Measurements from ENCODE around the gene TBCD.

TBCD gene

GRCh38 chr17:82800885-82801284 is 49.0 kb downstream of the TBCD start:
- H3K27ac ChIP-seq (ENCODE audit: low read depth, low read length): no peak overlapping the region
- H3K9me3 ChIP-seq (ENCODE audit: low read length): no peaks in the 10 kb centered on the region
- H3K9ac ChIP-seq (ENCODE audit: low read length): no peak overlapping the region
- H3K36me3 ChIP-seq (ENCODE audit: insufficient read depth, low read length): peaks cover 7% of the 10 kb centered on the region
- no peak overlapping the region for H3K4me3 ChIP-seq (ENCODE audit: low read depth in 1 of 2, low read length in 2 of 2)
- no peaks in the 10 kb centered on the region for H3K27me3 ChIP-seq (ENCODE audit: control insufficient read depth in 1 of 2, insufficient read depth in 2 of 2, low read length in 2 of 2)
- peaks cover 3% of the 10 kb centered on the region for H3K4me1 ChIP-seq (ENCODE audit: insufficient read depth, low read length)

DNA sequence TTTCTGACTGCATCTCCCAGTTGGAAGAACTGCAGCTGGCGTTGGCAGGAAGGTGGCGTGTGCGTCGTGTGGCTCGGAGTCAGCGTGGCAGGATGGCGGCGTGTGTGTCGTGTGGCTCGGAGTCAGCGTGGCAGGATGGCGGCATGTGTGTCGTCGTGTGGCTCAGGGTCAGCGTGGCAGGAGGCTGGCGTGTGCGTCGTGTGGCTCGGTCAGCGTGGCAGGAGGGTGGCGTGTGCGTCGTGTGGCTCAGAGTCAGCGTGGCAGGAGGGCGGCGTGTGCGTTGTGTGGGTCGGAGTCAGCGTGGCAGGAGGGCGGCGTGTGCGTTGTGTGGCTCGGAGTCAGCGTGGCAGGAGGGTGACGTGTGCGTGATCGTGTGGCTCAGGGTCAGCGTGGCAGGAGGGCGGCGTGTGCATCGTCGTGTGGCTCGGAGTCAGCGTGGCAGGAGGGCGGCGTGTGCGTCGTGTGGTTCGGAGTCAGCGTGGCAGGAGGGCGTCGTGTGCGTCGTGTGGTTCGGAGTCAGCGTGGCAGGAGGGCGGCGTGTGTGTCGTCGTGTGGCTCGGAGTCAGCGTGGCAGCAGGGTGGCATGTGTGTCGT is 49.6 kb downstream of the TBCD start:
- Histone ChIP-seq H3K27ac (ENCODE audit: low read depth, low read length) (no peak overlapping the region), H3K36me3 (ENCODE audit: insufficient read depth, low read length) (peaks cover 11% of the 10 kb centered on the region), H3K9ac (ENCODE audit: low read length) (no peak overlapping the region), H3K9me3 (ENCODE audit: low read length) (no peaks in the 10 kb centered on the region), H3K4me3 (ENCODE audit: low read depth in 1 of 2, low read length in 2 of 2) (no peak overlapping the region), H3K27me3 (ENCODE audit: control insufficient read depth in 1 of 2, insufficient read depth in 2 of 2, low read length in 2 of 2) (no peaks in the 10 kb centered on the region), H3K4me1 (ENCODE audit: insufficient read depth, low read length) (peaks cover 3% of the 10 kb centered on the region)

DNA sequence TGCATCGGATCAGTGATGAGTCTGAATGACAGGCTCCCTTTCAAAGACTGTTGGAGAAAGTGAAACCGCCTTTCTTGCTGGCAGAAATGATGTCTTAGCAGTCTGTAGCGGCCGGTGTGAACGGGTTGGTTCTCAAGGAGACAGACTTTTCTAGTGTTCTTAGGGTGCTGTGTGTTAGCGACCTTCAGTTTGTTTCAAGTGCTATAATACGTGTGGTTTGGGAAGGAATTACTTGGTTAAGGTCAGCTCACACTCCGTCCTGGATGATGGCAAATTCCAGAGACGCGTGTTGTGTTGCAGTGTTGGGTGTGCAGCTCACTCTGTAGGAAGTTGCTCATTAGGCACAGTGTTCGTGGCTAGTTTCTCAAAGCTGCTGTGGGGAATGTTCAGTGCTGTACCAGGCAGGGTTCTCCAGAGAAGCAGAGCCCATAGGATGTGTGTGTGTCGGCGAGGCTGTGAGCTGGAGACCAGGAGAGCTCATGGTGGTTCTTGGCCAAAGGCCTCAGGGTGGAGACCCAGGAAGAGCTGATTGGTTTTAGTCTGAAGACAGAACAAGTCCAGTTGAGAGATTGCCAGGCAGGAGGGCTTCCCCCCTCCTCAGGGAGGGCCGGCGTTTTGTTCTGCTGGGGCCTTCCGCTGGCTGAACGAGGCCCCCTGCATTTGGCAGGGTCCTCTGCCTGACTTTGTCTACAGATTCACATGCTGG is 50.4 kb downstream of the TBCD start:
- peaks cover 3% of the 10 kb centered on the region for H3K4me1 ChIP-seq (ENCODE audit: insufficient read depth, low read length)
- H3K27ac ChIP-seq (ENCODE audit: low read depth, low read length): no peak overlapping the region
- H3K4me3 ChIP-seq (ENCODE audit: low read depth in 1 of 2, low read length in 2 of 2): no peak overlapping the region
- H3K27me3 ChIP-seq (ENCODE audit: control insufficient read depth in 1 of 2, insufficient read depth in 2 of 2, low read length in 2 of 2): no peaks in the 10 kb centered on the region
- H3K36me3 ChIP-seq (ENCODE audit: insufficient read depth, low read length): peaks cover 11% of the 10 kb centered on the region
- H3K9me3 ChIP-seq (ENCODE audit: low read length): no peaks in the 10 kb centered on the region
- H3K9ac ChIP-seq (ENCODE audit: low read length): no peak overlapping the region

DNA sequence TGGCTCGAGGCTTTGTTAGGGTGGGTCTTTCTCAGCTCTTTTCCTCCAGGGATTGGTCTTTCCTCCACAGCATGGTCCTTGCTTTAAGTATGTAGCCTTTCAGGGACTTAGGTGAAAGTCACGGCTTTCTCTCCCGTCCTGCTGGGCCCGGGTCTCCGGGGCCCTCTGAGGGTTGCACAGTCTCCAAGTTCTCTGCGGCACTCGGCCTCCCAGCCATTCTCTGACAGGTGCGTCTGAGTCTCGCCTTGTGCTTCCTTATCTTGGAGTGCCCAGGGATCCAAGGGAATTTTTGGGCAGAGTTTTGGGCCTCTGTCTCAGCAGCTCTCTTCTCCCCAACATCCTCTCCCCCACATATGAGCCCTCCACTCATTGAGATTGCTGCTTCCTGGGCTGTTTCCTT is 51.3 kb downstream of the TBCD start:
- Histone ChIP-seq H3K27me3 (ENCODE audit: control insufficient read depth in 1 of 2, insufficient read depth in 2 of 2, low read length in 2 of 2) (no peaks in the 10 kb centered on the region), H3K4me3 (ENCODE audit: low read depth in 1 of 2, low read length in 2 of 2) (no peak overlapping the region), H3K36me3 (ENCODE audit: insufficient read depth, low read length) (peaks cover 14% of the 10 kb centered on the region), H3K27ac (ENCODE audit: low read depth, low read length) (no peak overlapping the region), H3K9me3 (ENCODE audit: low read length) (no peaks in the 10 kb centered on the region), H3K9ac (ENCODE audit: low read length) (no peak overlapping the region), H3K4me1 (ENCODE audit: insufficient read depth, low read length) (peaks cover 3% of the 10 kb centered on the region)

GRCh38 chr17:82803606-82804005 is 51.7 kb downstream of the TBCD start:
- peaks cover 3% of the 10 kb centered on the region for H3K4me1 ChIP-seq (ENCODE audit: insufficient read depth, low read length)
- H3K9ac ChIP-seq (ENCODE audit: low read length): no peak overlapping the region
- no peaks in the 10 kb centered on the region for H3K9me3 ChIP-seq (ENCODE audit: low read length)
- peaks cover 14% of the 10 kb centered on the region for H3K36me3 ChIP-seq (ENCODE audit: insufficient read depth, low read length)
- no peaks in the 10 kb centered on the region for H3K27me3 ChIP-seq (ENCODE audit: control insufficient read depth in 1 of 2, insufficient read depth in 2 of 2, low read length in 2 of 2)
- H3K4me3 ChIP-seq (ENCODE audit: low read depth in 1 of 2, low read length in 2 of 2): no peak overlapping the region
- no peak overlapping the region for H3K27ac ChIP-seq (ENCODE audit: low read depth, low read length)

GRCh38 chr17:82804442-82805191 is 52.8 kb downstream of the TBCD start:
- Histone ChIP-seq H3K4me1 (ENCODE audit: insufficient read depth, low read length) (peaks cover 3% of the 10 kb centered on the region), H3K9ac (ENCODE audit: low read length) (no peak overlapping the region), H3K27ac (ENCODE audit: low read depth, low read length) (peak overlapping the region; percentile 58)

DNA sequence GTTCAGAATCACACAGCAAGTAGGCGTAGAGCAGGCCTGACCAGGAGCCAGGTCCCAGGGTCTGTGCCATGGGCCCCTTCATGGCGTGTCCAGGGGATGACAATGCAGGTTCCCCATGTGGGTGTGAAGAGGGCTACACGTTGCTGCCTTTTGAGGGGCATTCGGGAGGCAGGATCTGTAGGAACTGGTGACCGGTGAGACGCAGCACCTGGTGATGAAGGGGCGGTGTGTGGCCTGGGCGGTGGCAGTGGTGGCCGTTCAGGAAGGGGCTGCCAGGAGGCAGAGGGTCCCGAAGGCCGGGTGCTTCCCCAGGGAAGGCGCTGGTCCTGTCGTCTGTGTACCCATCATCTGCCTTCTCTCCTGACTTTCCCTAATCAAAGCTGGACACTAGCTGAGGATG is 53.4 kb downstream of the TBCD start:
- no peak overlapping the region for H3K9ac ChIP-seq (ENCODE audit: low read length)
- no peak overlapping the region for H3K4me3 ChIP-seq (ENCODE audit: low read depth in 1 of 2, low read length in 2 of 2)
- no peaks in the 10 kb centered on the region for H3K27me3 ChIP-seq (ENCODE audit: control insufficient read depth in 1 of 2, insufficient read depth in 2 of 2, low read length in 2 of 2)
- no peak overlapping the region for H3K27ac ChIP-seq (ENCODE audit: low read depth, low read length)
- H3K9me3 ChIP-seq (ENCODE audit: low read length): no peaks in the 10 kb centered on the region
- H3K36me3 ChIP-seq (ENCODE audit: insufficient read depth, low read length): peaks cover 14% of the 10 kb centered on the region
- peaks cover 3% of the 10 kb centered on the region for H3K4me1 ChIP-seq (ENCODE audit: insufficient read depth, low read length)

More at GRCh38 chr17:82804442-82805191, 52.8 kb downstream of the TBCD start:
- Histone ChIP-seq H3K9me3 (ENCODE audit: low read length) (no peaks in the 10 kb centered on the region), H3K36me3 (ENCODE audit: insufficient read depth, low read length) (peaks cover 11% of the 10 kb centered on the region), H3K4me3 (ENCODE audit: low read depth in 1 of 2, low read length in 2 of 2) (no peak overlapping the region), H3K27me3 (ENCODE audit: control insufficient read depth in 1 of 2, insufficient read depth in 2 of 2, low read length in 2 of 2) (no peaks in the 10 kb centered on the region)

GRCh38 chr17:82805823-82806222 is 54.0 kb downstream of the TBCD start:
- Histone ChIP-seq H3K4me3 (ENCODE audit: low read depth in 1 of 2, low read length in 2 of 2) (no peak overlapping the region), H3K4me1 (ENCODE audit: insufficient read depth, low read length) (peaks cover 3% of the 10 kb centered on the region), H3K27ac (ENCODE audit: low read depth, low read length) (no peak overlapping the region), H3K36me3 (ENCODE audit: insufficient read depth, low read length) (peaks cover 17% of the 10 kb centered on the region), H3K9me3 (ENCODE audit: low read length) (no peaks in the 10 kb centered on the region), H3K9ac (ENCODE audit: low read length) (no peak overlapping the region), H3K27me3 (ENCODE audit: control insufficient read depth in 1 of 2, insufficient read depth in 2 of 2, low read length in 2 of 2) (no peaks in the 10 kb centered on the region)

GRCh38 chr17:82806645-82807044 is 54.8 kb downstream of the TBCD start:
- H3K27ac ChIP-seq (ENCODE audit: low read depth, low read length): no peak overlapping the region
- H3K4me3 ChIP-seq (ENCODE audit: low read depth in 1 of 2, low read length in 2 of 2): no peak overlapping the region
- peaks cover 25% of the 10 kb centered on the region for H3K36me3 ChIP-seq (ENCODE audit: insufficient read depth, low read length)

DNA sequence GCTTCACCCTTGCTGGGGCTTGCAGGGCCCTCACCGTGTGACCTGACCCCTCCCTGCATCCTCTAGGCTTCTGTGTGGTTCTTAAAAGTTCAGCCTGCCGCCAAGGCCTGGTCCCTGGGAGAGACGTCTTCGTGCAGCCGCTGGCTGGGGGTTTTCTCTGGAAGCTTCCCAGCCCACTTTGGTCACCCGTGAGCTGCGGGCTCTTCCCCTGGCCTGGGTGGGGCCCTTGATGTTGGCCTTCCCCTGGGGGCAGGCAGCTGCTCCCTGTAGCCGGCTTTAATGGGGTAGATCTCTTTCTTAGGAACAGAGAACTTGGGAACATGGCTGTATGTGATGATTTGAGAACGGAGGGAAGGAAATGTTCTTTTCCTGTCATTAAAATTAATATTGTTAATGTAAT is 55.2 kb downstream of the TBCD start:
- Histone ChIP-seq H3K4me1 (ENCODE audit: insufficient read depth, low read length) (peaks cover 3% of the 10 kb centered on the region), H3K27ac (ENCODE audit: low read depth, low read length) (no peak overlapping the region), H3K9me3 (ENCODE audit: low read length) (no peaks in the 10 kb centered on the region), H3K4me3 (ENCODE audit: low read depth in 1 of 2, low read length in 2 of 2) (no peak overlapping the region), H3K27me3 (ENCODE audit: control insufficient read depth in 1 of 2, insufficient read depth in 2 of 2, low read length in 2 of 2) (no peaks in the 10 kb centered on the region), H3K36me3 (ENCODE audit: insufficient read depth, low read length) (peaks cover 26% of the 10 kb centered on the region), H3K9ac (ENCODE audit: low read length) (no peak overlapping the region)

More at GRCh38 chr17:82806645-82807044, 54.8 kb downstream of the TBCD start:
- Histone ChIP-seq H3K9ac (ENCODE audit: low read length) (no peak overlapping the region), H3K27me3 (ENCODE audit: control insufficient read depth in 1 of 2, insufficient read depth in 2 of 2, low read length in 2 of 2) (no peaks in the 10 kb centered on the region), H3K4me1 (ENCODE audit: insufficient read depth, low read length) (peaks cover 3% of the 10 kb centered on the region), H3K9me3 (ENCODE audit: low read length) (no peaks in the 10 kb centered on the region)

DNA sequence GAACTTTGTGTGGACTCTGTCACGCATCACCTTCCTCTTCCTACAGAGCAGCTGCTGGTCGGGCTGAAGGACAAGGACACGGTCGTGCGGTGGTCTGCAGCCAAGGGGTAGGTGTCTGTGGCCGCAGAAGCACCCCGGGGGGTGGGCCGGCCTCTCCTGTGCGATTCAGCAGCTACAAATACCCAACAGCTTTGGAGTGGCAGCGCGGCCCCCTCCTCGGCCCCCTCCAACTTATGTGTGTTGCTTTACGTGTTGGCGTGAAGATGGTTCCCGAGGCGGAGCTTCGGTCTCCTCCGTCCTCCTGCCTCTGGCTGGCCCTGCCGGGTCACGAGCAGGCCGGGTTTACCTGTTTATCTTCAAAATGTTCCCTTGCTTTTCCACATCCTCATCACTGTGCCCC is 55.7 kb downstream of the TBCD start:
- Histone ChIP-seq H3K27ac (ENCODE audit: low read depth, low read length) (no peak overlapping the region), H3K27me3 (ENCODE audit: control insufficient read depth in 1 of 2, insufficient read depth in 2 of 2, low read length in 2 of 2) (no peaks in the 10 kb centered on the region), H3K9ac (ENCODE audit: low read length) (no peak overlapping the region), H3K4me1 (ENCODE audit: insufficient read depth, low read length) (peaks cover 3% of the 10 kb centered on the region), H3K4me3 (ENCODE audit: low read depth in 1 of 2, low read length in 2 of 2) (no peak overlapping the region), H3K9me3 (ENCODE audit: low read length) (no peaks in the 10 kb centered on the region), H3K36me3 (ENCODE audit: insufficient read depth, low read length) (peaks cover 26% of the 10 kb centered on the region)
